ENCODE results near the gene MOCS1.

DNA sequence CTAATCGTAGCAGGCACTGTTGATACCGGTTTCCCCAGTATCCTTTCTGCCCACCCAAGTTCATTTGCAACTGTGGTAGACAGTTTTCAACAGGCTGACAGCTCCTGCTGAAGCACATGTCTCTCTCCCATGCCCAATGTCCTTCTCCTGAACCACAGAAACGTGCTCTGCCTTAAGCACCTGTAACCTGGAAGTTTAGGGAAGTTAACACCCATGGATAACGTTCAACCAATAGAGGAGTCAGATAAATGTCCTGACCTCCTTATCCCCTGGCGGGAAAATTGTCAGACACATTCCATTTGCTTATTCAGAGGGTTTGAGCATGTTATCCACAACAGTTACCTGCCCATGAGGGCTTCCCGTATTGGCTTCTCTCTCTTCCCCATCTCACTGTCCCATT is 29.8 kb upstream of the MOCS1 start:
- no peak for TF ChIP-seq STAT1 (IDR thresholded peaks at IDR 0.05; ENCODE audit: unreplicated experiment)
- TF ChIP-seq EZH2 (IDR thresholded peaks at IDR 0.05; ENCODE audit: low read depth, unreplicated experiment), result no peak
- TF ChIP-seq, protein P1, sequence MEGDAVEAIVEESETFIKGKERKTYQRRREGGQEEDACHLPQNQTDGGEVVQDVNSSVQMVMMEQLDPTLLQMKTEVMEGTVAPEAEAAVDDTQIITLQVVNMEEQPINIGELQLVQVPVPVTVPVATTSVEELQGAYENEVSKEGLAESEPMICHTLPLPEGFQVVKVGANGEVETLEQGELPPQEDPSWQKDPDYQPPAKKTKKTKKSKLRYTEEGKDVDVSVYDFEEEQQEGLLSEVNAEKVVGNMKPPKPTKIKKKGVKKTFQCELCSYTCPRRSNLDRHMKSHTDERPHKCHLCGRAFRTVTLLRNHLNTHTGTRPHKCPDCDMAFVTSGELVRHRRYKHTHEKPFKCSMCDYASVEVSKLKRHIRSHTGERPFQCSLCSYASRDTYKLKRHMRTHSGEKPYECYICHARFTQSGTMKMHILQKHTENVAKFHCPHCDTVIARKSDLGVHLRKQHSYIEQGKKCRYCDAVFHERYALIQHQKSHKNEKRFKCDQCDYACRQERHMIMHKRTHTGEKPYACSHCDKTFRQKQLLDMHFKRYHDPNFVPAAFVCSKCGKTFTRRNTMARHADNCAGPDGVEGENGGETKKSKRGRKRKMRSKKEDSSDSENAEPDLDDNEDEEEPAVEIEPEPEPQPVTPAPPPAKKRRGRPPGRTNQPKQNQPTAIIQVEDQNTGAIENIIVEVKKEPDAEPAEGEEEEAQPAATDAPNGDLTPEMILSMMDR (conservative IDR thresholded peaks at IDR 0.05; ENCODE audit: low read depth in 2 of 2), result no peak
